Measurements from ENCODE around the gene KCTD15. TPM values are rescaled to one million over a fixed set of nuclear protein-coding genes. Genes with fewer than 3 reads are reported as not detected.

The KCTD15 gene
- total RNA-seq, 3 donors from 2014 or later (not counting 1 experiment from before 2014, with no cell fraction given), result 0.59 to 4.7 (median 1.4) TPM

GRCh38 chr19:33767898-33768413 lies 28.7 kb upstream of the KCTD15 start:
- DNase-seq (peak in 1 of 2 donors; percentile 36), ATAC-seq (no peak)
- Histone ChIP-seq H3K36me3 (ENCODE audit: control insufficient read depth, insufficient read depth, low read length) (no peaks in the 10 kb centered on the region), H3K27me3 (ENCODE audit: control insufficient read depth, insufficient read depth, low read length) (no peaks in the 10 kb centered on the region), H3K4me3 (ENCODE audit: low read length) (no peak overlapping the region), H3K4me1 (ENCODE audit: control insufficient read depth, insufficient read depth, low read length) (no peaks in the 10 kb centered on the region), H3K27ac (ENCODE audit: low read length) (no peak overlapping the region), H3K9me3 (ENCODE audit: control insufficient read depth, insufficient read depth, low read length) (no peaks in the 10 kb centered on the region)
- Mint-ChIP-seq H3K27me3 (ENCODE audit: low read depth in 2 of 2) (peaks cover 0 to 9% of the 10 kb centered on the region in 2 donors), H3K9me3 (no peaks in the 10 kb centered on the region), H3K4me3 (no peak overlapping the region), H3K36me3 (no peaks in the 10 kb centered on the region), H3K4me1 (no peaks in the 10 kb centered on the region), H3K27ac (no peak overlapping the region)
- TF ChIP-seq, protein P1, sequence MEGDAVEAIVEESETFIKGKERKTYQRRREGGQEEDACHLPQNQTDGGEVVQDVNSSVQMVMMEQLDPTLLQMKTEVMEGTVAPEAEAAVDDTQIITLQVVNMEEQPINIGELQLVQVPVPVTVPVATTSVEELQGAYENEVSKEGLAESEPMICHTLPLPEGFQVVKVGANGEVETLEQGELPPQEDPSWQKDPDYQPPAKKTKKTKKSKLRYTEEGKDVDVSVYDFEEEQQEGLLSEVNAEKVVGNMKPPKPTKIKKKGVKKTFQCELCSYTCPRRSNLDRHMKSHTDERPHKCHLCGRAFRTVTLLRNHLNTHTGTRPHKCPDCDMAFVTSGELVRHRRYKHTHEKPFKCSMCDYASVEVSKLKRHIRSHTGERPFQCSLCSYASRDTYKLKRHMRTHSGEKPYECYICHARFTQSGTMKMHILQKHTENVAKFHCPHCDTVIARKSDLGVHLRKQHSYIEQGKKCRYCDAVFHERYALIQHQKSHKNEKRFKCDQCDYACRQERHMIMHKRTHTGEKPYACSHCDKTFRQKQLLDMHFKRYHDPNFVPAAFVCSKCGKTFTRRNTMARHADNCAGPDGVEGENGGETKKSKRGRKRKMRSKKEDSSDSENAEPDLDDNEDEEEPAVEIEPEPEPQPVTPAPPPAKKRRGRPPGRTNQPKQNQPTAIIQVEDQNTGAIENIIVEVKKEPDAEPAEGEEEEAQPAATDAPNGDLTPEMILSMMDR (IDR thresholded peaks at IDR 0.05), result no peak
- 43% methylated on average over 9 of the region's 9 CpGs for WGBS (ENCODE audit: insufficient coverage)
- intact Hi-C loops (cut with micrococcal nuclease), result no loop called here

DNA sequence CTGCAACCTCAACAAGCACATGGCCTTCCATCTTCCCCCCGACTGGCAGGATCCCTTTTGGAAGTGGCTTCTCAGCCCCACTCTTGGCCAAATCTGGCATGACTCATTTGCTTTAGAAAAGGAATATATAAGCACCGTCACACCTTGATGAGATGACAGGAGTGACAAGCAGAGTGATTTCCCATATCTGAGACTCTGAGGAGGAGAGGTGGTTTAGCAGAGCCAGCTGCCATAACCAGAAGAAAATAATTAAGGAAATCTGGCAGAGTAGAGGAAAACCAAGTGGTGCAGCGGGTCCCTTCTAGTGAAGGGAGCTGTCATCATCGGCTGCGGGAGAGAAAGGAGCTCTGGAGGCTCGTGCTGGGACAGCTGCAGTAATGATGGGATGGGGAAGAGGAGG lies 27.5 kb upstream of the KCTD15 start:
- ATAC-seq (no peak), DNase-seq (no peak)
- no peak overlapping the region for H3K4me3 Mint-ChIP-seq
- TF ChIP-seq, protein P1 (IDR thresholded peaks at IDR 0.05), result no peak
- H3K4me1 Mint-ChIP-seq, result no peaks in the 10 kb centered on the region
- intact Hi-C loops (cut with micrococcal nuclease), result no loop called here
- H3K27me3 ChIP-seq (ENCODE audit: control insufficient read depth, insufficient read depth, low read length), result no peaks in the 10 kb centered on the region
- H3K4me3 ChIP-seq (ENCODE audit: low read length), result no peak overlapping the region
- H3K27me3 Mint-ChIP-seq (ENCODE audit: low read depth in 2 of 2), result peaks cover 0 to 9% of the 10 kb centered on the region in 2 donors
- no peaks in the 10 kb centered on the region for H3K9me3 Mint-ChIP-seq
- H3K9me3 ChIP-seq (ENCODE audit: control insufficient read depth, insufficient read depth, low read length), result no peaks in the 10 kb centered on the region
- no peak overlapping the region for H3K27ac ChIP-seq (ENCODE audit: low read length)
- no peaks in the 10 kb centered on the region for H3K4me1 ChIP-seq (ENCODE audit: control insufficient read depth, insufficient read depth, low read length)
- H3K36me3 ChIP-seq (ENCODE audit: control insufficient read depth, insufficient read depth, low read length), result no peaks in the 10 kb centered on the region
- WGBS (ENCODE audit: insufficient coverage), result 79% methylated on average over 6 of the region's 6 CpGs
- H3K36me3 Mint-ChIP-seq, result no peaks in the 10 kb centered on the region
- no peak overlapping the region for H3K27ac Mint-ChIP-seq

- Mint-ChIP-seq H3K36me3 (no peaks in the 10 kb centered on the region), H3K4me3 (no peak overlapping the region), H3K27me3 (ENCODE audit: low read depth in 2 of 2) (peaks cover 0 to 7% of the 10 kb centered on the region in 2 donors), H3K9me3 (no peaks in the 10 kb centered on the region), H3K4me1 (no peaks in the 10 kb centered on the region), H3K27ac (no peak overlapping the region)
- DNase-seq (no peak), ATAC-seq (no peak)
- intact Hi-C loops (cut with micrococcal nuclease), result loop anchor here (5.0 kb wide), 1 partner anchor 533 kb away; no protein-coding TSS in a partner anchor
- Histone ChIP-seq H3K27me3 (ENCODE audit: control insufficient read depth, insufficient read depth, low read length) (no peaks in the 10 kb centered on the region), H3K4me1 (ENCODE audit: control insufficient read depth, insufficient read depth, low read length) (no peaks in the 10 kb centered on the region), H3K4me3 (ENCODE audit: low read length) (no peak overlapping the region), H3K27ac (ENCODE audit: low read length) (no peak overlapping the region), H3K9me3 (ENCODE audit: control insufficient read depth, insufficient read depth, low read length) (no peaks in the 10 kb centered on the region), H3K36me3 (ENCODE audit: control insufficient read depth, insufficient read depth, low read length) (no peaks in the 10 kb centered on the region)
- TF ChIP-seq, protein P1 (IDR thresholded peaks at IDR 0.05), result no peak
- 67% methylated on average over 8 of the region's 8 CpGs for WGBS (ENCODE audit: insufficient coverage)
Observed at GRCh38 chr19:33770107-33770506, 26.6 kb upstream of the KCTD15 start.
